ENCODE data around the gene NEBL. TPM values are rescaled to one million over a fixed set of nuclear protein-coding genes. Genes with fewer than 3 reads are reported as not detected.
A peak's percentile ranks its signal among the peaks of the same experiment; 100 is the strongest.

Gene NEBL
- polyA plus RNA-seq, 12 donors, result 1.2 to 24.2 (median 2.1) TPM; not detected in 2

DNA sequence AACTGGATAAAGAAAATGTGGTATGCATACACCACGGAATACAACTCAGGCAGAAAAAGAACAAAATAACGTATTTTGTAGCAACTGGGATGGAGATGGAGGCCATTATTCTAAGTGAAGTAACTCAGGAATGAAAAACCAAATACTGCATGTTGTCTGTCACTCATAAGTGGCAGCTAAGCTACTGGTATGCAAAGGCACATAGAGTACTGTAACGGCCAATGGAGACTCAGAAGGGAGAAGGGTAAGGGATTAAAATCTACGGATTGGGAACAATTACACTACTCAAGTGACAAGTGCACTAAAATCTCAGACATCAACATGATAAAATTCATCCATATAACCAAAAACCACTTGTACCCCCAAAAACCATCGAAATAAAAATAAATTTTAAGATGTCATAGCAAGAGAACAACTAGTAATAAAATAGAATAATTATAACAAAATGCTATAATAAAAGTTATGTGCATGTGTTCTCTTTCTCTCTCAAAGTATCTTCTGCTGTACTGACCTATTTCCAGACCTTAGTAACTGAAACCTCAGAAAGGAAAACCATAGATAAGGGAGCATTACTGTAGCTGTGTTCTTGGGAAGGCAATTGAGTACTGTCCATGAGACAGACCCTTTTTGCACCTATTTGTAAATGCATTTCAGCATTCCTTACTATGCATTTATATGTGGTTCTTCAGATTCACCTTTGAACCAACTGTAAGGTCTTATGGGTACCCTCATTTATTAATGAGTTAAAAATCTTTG lies 6.7 kb upstream of the NEBL start:
- no peak for DNase-seq

- DNase-seq, result no peak
These were observed 4.0 kb upstream of the NEBL start for GRCh38 chr10:20901110-20901509.

DNA sequence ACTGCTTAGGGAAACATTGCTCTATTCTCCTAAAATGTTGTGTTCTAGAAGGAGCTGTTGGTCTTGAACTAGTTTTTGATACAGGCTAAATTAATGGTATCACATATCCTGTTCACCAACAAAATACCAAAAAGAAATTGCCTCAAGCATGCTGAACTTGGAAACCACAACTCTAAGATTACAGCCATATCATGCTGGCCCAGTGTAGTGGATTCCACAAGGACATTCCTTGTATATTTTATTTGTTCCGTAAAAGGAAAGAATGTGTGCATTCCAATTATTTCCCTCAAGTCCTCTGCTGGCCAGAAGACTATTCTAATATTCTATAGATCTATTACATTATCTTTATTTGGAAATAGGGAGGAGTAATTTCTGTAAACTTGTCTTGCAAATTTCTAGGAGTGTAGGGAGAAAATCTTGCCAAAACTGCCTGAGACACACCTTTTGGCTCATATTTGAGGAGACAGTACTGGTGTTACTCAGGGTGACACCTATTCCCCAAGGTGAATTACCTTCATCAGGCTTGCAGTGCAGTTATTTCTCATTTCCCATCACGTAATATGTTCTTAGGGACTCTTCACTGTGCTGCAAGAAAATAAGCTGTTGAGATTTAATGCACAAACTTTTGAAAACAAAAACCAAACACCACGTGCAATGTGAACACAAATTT lies 1.9 kb upstream of the NEBL start:
- no peak for DNase-seq

- no peak for DNase-seq
These were observed 3.8 kb downstream of the NEBL start for GRCh38 chr10:20893297-20893696.

DNA sequence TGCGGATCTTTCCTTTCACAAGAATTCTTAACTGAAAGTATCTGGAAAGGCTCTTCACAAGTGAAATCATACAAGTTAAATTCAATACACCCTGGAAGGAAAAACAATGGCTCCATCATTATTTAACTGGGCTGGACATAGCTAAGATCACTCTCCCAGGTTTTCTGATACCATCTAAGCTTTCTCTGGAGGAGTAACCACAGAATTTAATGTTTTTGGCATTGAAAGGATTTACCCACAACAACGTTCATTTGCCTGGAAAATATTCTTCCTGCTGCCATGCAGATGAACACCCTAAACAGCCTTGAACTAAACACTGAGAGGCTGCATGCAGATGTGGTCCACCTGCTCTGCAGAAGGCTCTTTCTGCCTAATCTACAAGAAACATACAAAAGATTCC lies 4.3 kb downstream of the NEBL start:
- no peak for DNase-seq

- no peak for DNase-seq
These were observed 5.0 kb downstream of the NEBL start for GRCh38 chr10:20892011-20892585.

- no peak for DNase-seq
These were observed 5.8 kb downstream of the NEBL start for GRCh38 chr10:20891338-20891714.

GRCh38 chr10:20890491-20891337 lies 6.4 kb downstream of the NEBL start:
- DNase-seq, result no peak

DNA sequence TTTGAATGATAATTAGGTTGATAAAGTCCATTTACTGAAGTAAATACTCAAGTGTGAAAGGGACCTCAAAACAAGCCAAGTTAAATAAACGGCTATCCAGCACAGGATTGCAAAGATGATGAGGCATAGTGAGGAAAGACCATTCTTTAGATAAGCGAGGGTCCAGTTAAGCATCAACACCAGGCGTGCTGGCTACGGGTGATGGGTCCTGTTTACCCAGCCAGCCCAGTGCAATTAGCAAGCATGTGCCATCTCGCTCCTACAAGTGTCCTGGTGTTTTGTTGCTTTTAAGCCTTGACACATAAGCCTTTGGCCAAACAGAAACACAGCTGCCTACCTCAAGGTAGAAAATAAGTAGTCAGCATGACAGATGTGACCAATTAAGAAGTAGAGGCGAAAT lies 7.1 kb downstream of the NEBL start:
- no peak for DNase-seq

GRCh38 chr10:20888620-20889330 lies 8.3 kb downstream of the NEBL start:
- peak; percentile 24 for DNase-seq

DNA sequence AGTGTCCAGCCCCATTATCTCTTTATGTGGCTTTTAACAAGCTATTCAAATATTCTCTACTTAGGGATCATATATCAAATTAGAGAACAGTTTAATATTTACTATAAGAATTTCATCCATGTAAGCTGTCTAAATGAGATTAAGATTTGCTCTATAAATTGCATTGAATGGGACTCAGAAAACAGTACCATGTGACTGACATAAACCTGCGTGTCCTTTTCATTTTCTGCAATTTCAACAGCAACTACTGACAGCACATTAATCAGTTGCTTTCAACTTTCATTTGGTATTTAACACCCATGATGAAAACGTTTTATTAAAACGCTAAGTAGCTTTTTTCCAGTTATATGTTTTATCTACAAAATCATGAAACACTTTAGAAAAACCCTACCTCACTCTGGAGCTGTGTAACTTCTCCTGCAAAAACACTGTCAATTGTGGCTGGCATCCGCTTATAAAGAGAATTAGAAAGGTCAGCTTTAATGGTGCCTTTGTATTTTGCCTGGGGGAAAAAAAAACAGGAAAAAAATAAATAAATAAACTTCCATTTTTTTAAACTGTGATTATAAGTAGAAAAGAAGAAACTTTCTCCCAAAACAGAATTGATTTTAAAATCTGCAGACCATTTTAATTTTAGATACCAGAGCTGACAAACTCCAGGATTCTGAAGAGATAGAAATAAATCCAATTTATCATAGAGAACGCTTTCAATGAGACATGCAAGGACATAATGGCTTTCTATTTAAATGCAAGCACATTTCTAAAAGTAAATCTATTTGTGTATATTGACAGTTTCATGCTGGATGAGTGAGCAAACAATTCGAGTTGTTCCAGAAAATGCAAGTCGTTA lies 9.2 kb downstream of the NEBL start:
- no peak for DNase-seq

DNA sequence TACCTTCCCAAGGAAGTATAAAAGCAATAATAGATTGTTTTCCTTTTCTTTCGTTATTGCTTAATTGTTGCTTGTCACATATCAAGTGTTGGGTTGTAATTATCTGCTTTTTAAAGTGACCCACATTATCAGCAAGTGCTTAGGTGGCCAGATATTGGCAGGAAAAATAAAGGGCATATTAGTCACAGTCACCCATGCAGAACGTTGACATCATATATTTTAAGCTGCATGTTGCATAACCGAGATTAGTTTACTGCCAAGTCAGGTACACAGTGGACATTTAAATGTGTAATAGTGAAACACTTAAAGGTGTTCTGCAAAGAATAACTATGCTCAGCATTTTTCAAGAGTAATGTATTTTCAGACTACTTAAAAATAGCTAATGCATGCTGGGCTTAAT lies 11.4 kb downstream of the NEBL start:
- DNase-seq, result no peak

DNA sequence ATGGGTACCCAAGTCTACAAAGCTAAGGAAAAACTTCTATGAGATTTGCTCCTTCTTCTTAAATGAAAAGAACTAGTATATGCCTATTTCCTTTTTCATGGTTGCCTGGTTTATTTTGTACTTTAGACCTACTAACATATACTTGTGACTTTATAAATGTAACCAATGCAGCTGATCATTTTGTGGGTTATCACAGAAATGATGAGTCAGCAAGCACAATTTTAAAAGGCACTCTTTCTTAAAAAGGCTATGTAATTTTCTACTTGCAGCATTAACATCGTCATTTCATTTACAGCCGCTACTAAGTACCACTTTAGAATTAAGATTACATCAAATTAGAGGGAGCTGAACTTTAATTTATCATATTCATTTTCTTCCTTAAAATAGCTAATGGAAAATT lies 13.6 kb downstream of the NEBL start:
- DNase-seq, result no peak

GRCh38 chr10:20882091-20882490 lies 15.0 kb downstream of the NEBL start:
- DNase-seq, result no peak

DNA sequence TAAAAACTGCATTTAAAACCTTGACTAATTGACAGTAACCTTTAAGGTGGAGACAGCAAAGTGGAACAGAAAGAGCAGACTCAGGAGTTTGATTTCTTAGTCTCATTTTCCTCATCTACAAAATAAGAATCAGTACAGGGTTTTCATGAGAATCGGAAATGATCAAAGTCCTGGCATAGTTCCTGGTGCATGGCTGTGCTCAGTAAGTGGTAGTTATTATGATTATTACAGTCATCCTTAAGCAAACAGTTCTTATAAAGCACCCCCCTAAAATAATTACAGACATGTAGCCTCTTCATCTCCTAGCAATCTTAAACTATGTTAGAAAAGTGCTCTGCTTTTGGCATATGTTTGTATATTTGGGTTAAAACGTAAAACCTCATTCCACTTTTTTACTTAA lies 18.0 kb downstream of the NEBL start:
- no peak for DNase-seq

GRCh38 chr10:20877986-20878983 lies 18.8 kb downstream of the NEBL start:
- DNase-seq, result no peak

GRCh38 chr10:20877554-20877953 lies 19.6 kb downstream of the NEBL start:
- DNase-seq, result no peak

GRCh38 chr10:20874261-20874660 lies 22.9 kb downstream of the NEBL start:
- DNase-seq, result no peak

GRCh38 chr10:20871970-20872369 lies 25.1 kb downstream of the NEBL start:
- no peak for DNase-seq
